Chondrocyte (in vitro differentiated cells): ENCODE results near the gene TMEM222. TPM values are rescaled to one million over a fixed set of nuclear protein-coding genes. Genes with fewer than 3 reads are reported as not detected.

Experiments
- DNase-seq: peaks from one replicate; pipeline ENCODE4 v3.0.0; 2021; ENCODE audit warnings: mixed read lengths, low spot score
- H3K27ac Mint-ChIP-seq: one replicate; pipeline ENCODE4 v1.8.0; 2021; ENCODE audit warnings: mild to moderate bottlenecking, moderate library complexity, mixed read lengths; ENCODE audit not compliant: unreplicated experiment
- H3K27me3 Mint-ChIP-seq: 2 replicates; pipeline ENCODE4 v1.8.0; 2021; ENCODE audit warnings: low read depth, mixed read lengths
- H3K36me3 Mint-ChIP-seq: 2 replicates; pipeline ENCODE4 v1.8.0; 2021; ENCODE audit warnings: low read depth, mixed read lengths
- H3K4me1 Mint-ChIP-seq: 2 replicates; pipeline ENCODE4 v1.8.0; 2021; ENCODE audit warnings: low read depth, mild to moderate bottlenecking, mixed read lengths
- H3K4me3 Mint-ChIP-seq: one replicate; pipeline ENCODE4 v1.8.0; 2021; ENCODE audit warnings: mild to moderate bottlenecking, moderate library complexity, mixed read lengths; ENCODE audit not compliant: unreplicated experiment
- H3K9me3 Mint-ChIP-seq: 2 replicates; pipeline ENCODE4 v1.8.0; 2021; ENCODE audit warnings: low read depth, mixed read lengths
- total RNA-seq: library from RNA; stranded (reverse); gene quantifications from 3 replicates; pipeline ENCODE4 v1.2.1, GENCODE V29; 2021
- TF ChIP-seq, protein P1 (sequence below): fragments of 200-600 bp; sonication (generic); IDR thresholded peaks from 2 replicates; pipeline ENCODE4 v1.5.0; 2021; ENCODE audit warnings: antibody characterized with exemption, mild to moderate bottlenecking, moderate library complexity

TMEM222 gene
- total RNA-seq, 1 donor from 2014 or later, result 34.6 TPM

DNA sequence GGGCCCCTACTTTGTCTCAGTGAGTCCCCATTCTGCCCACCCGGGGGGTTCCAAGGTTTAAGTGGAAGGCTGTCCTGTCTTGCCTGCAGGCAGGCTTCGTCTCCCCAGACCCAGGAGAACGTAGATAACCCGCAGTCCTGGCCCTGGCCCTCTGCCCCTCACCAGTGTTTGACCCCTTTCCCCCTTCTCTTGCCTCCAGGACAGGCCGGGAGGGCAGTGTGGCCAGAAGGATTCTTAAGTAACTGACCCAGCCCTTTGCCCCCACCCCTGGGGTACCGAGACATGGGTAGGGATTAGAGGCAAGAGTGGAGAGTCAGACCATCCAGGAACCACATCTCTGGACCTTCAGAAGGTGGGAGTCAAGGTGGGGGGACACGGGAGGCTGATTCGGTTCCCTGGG, 8.8 kb downstream of the TMEM222 start:
- Mint-ChIP-seq H3K4me1 (no peaks in the 10 kb centered on the region), H3K27ac (no peak overlapping the region), H3K27me3 (no peaks in the 10 kb centered on the region), H3K36me3 (peaks cover 8% of the 10 kb centered on the region), H3K4me3 (no peak overlapping the region), H3K9me3 (no peaks in the 10 kb centered on the region)
- no peak for DNase-seq
- TF ChIP-seq, protein P1, sequence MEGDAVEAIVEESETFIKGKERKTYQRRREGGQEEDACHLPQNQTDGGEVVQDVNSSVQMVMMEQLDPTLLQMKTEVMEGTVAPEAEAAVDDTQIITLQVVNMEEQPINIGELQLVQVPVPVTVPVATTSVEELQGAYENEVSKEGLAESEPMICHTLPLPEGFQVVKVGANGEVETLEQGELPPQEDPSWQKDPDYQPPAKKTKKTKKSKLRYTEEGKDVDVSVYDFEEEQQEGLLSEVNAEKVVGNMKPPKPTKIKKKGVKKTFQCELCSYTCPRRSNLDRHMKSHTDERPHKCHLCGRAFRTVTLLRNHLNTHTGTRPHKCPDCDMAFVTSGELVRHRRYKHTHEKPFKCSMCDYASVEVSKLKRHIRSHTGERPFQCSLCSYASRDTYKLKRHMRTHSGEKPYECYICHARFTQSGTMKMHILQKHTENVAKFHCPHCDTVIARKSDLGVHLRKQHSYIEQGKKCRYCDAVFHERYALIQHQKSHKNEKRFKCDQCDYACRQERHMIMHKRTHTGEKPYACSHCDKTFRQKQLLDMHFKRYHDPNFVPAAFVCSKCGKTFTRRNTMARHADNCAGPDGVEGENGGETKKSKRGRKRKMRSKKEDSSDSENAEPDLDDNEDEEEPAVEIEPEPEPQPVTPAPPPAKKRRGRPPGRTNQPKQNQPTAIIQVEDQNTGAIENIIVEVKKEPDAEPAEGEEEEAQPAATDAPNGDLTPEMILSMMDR, result no peak

DNA sequence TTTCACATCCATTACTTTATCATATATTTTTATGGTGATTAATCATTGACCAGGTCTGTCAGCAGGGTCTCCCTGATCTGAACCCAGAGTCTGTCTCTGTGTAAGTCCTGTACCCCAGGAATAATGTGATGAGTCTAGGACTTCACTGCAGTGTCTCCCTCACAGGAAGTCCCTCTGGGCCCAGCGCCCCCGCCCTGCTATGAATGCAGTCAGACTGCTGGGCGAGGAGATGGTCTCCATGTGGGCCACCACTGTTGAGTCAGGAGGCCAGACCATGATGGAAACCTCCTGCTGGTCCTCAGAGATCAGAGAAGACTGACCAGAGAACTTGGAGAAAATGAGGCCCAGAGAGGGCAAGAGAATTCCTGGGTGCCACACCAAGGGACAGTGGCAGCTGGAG, 9.5 kb downstream of the TMEM222 start:
- TF ChIP-seq, protein P1, result no peak
- H3K4me1 Mint-ChIP-seq, result no peaks in the 10 kb centered on the region
- H3K4me3 Mint-ChIP-seq, result no peak overlapping the region
- H3K27me3 Mint-ChIP-seq, result no peaks in the 10 kb centered on the region
- no peaks in the 10 kb centered on the region for H3K9me3 Mint-ChIP-seq
- no peak for DNase-seq
- H3K36me3 Mint-ChIP-seq, result peaks cover 10% of the 10 kb centered on the region
- no peak overlapping the region for H3K27ac Mint-ChIP-seq

DNA sequence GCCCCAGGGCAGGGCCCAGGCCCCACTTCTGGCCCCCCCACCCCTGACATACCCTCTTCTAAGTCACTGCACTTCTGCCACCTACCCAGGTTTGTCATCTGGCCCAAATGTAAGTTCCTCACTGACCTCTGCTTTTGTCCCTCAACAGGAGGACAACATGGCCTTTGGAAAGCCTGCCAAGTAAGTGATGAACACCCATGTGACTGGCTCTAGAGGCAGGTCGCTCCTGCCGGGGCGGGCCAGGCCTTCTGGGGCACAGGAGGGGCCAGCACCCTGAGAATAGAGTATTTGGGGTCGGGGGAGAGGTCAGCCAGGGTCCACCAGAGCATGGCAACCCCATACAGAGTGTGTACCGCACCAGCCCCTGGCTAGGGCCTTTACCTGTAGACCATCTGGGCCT, 10.0 kb downstream of the TMEM222 start:
- Mint-ChIP-seq H3K27me3 (no peaks in the 10 kb centered on the region), H3K36me3 (peaks cover 10% of the 10 kb centered on the region)

DNA sequence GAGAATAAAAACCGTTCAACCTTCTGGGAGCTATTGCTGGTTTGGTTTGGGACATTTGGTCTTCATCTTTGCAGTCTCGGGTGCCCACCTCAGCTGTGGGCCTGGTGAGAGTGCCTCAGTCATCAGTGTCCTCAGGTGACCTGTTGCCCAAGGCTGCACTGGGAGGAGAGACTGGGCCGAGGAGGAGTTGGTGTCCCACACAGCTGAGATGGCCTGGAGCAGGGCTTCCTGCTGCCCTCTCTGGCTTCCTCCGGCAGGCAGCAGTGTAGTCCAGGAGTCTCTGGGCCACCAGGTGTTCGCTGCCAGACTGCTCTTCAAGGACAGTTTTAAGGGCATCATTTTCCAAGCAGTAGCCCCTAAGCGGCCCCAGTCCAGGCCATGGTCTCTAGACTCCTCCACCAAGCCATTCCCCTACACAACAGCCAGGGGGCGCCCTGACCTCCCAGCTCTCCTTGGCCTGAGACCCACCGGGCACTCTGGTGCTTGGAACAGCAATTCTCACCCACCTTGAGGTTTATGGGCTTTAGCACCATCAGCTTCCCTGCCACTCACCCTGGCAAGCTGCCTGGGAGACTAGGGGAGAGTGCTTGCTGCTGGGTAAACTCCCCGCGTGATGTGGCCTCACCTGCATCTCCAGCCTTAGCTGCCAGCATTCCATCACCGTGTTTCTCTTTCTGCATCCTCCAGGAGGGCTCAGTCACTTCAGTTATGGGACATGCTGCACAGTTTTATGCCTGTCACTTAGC, 10.7 kb downstream of the TMEM222 start:
- Mint-ChIP-seq H3K36me3 (peaks cover 10% of the 10 kb centered on the region), H3K27ac (no peak overlapping the region)
- TF ChIP-seq, protein P1, result peak; percentile 87

More for the DNA sequence above, 10.0 kb downstream of the TMEM222 start:
- Mint-ChIP-seq H3K27ac (no peak overlapping the region), H3K9me3 (no peaks in the 10 kb centered on the region), H3K4me1 (no peaks in the 10 kb centered on the region), H3K4me3 (no peak overlapping the region)
- TF ChIP-seq, protein P1, result no peak
- DNase-seq, result no peak

DNA sequence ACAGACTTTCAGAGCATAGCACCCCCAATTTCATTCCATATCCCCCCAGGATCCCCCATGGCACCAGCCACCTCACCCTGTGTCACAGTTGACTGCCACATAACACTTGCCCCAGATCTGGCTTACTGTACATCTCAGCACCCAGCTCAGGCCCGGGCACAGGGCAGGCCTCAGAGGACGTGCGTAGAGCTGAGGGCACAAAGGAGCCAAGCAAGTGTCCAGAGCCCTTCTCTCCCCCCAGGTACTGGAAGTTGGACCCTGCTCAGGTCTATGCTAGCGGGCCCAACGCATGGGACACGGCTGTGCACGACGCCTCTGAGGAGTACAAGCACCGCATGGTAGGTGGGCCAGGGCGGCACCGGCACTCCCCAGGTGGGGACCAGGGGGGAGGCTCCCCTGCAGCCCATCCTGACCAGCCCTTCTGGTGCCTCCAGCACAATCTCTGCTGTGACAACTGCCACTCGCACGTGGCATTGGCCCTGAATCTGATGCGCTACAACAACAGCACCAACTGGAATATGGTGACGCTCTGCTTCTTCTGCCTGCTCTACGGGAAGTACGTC, 11.8 kb downstream of the TMEM222 start:
- Mint-ChIP-seq H3K27me3 (no peaks in the 10 kb centered on the region), H3K9me3 (no peaks in the 10 kb centered on the region), H3K36me3 (peaks cover 8% of the 10 kb centered on the region), H3K27ac (no peak overlapping the region), H3K4me3 (no peak overlapping the region), H3K4me1 (no peaks in the 10 kb centered on the region)
- DNase-seq, result no peak
- TF ChIP-seq, protein P1, result no peak

More for the DNA sequence above, 10.7 kb downstream of the TMEM222 start:
- H3K4me1 Mint-ChIP-seq, result no peaks in the 10 kb centered on the region
- H3K27me3 Mint-ChIP-seq, result no peaks in the 10 kb centered on the region
- DNase-seq, result no peak
- H3K9me3 Mint-ChIP-seq, result no peaks in the 10 kb centered on the region
- no peak overlapping the region for H3K4me3 Mint-ChIP-seq
